ENCODE data around the gene BCLAF1.
"Not testable (repeated sequence)": the region's sequence is repeated elsewhere in the genome, so short reads cannot be mapped to it uniquely, and the experiment has no call there.

Gene BCLAF1

DNA sequence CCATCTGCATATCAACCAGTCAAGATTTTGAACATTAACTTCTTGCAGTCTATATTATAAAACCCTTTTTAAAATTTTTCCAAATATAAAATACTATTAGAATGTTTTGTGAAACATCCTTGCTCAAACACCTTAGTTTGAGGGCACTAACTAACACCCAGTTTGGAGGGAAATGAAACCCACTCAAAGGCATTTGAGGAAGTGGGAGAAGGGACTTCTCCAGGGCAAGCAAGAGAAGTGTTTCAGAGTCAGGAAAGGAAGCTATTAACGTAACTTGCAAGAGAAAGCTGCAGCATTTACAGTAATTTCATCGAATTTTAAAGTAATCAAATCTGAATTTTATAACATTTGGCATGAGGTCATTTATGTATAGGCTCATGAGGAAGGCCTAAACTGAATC lies 60.8 kb downstream of the BCLAF1 start:
- TF ChIP-seq SPI1 (IDR thresholded peaks at IDR 0.05; ENCODE audit: borderline replicate concordance, low read depth) (peak; percentile 78), GABPA (IDR thresholded peaks at IDR 0.05; ENCODE audit: low read depth) (no peak)
- TF ChIP-seq, protein P1, sequence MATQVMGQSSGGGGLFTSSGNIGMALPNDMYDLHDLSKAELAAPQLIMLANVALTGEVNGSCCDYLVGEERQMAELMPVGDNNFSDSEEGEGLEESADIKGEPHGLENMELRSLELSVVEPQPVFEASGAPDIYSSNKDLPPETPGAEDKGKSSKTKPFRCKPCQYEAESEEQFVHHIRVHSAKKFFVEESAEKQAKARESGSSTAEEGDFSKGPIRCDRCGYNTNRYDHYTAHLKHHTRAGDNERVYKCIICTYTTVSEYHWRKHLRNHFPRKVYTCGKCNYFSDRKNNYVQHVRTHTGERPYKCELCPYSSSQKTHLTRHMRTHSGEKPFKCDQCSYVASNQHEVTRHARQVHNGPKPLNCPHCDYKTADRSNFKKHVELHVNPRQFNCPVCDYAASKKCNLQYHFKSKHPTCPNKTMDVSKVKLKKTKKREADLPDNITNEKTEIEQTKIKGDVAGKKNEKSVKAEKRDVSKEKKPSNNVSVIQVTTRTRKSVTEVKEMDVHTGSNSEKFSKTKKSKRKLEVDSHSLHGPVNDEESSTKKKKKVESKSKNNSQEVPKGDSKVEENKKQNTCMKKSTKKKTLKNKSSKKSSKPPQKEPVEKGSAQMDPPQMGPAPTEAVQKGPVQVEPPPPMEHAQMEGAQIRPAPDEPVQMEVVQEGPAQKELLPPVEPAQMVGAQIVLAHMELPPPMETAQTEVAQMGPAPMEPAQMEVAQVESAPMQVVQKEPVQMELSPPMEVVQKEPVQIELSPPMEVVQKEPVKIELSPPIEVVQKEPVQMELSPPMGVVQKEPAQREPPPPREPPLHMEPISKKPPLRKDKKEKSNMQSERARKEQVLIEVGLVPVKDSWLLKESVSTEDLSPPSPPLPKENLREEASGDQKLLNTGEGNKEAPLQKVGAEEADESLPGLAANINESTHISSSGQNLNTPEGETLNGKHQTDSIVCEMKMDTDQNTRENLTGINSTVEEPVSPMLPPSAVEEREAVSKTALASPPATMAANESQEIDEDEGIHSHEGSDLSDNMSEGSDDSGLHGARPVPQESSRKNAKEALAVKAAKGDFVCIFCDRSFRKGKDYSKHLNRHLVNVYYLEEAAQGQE (IDR thresholded peaks at IDR 0.05; ENCODE audit: insufficient replicate concordance, low read depth): no peak
- Histone ChIP-seq H3K27me3 (ENCODE audit: insufficient read depth, poor library complexity, severe bottlenecking) (no peaks in the 10 kb centered on the region), H3K4me3 (replicated peaks; ENCODE audit: insufficient read depth, low read length) (no peak overlapping the region), H3K27ac (replicated peaks) (no peak overlapping the region)
- DNase-seq (ENCODE audit: low read depth in 1 of 2, low spot score in 1 of 2): no peak

DNA sequence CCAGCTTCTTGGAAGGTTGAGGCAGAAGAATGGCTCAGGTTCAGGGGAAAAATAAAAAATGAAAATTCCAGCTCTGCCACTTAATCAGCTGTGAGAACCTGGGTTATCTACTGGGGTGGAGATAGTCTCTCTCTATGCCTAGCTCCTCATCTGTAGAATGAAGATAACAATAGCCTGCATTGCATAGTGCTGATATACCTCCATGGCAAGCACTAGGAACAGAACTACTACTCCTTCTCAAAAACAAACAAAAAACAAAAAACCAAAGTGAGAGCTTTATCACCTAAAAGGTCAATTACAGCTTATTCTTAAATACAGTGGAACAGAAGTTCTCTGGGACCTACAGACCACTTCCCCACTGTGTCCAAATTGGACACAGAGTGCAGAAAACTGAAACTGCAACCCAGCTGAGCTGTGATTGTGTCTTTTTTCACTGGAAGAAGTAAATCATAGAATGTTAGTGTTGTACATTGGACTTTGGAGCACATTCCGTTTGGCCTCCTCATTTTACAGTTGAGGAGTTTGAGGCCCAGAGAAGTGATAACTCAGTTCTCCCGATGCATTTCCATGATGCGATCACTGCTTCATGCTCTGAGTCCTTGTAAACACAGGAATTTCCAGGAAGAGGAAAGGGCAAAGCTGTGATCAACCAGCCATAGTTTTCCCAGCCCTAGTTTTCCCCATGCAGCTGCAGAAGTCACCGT lies 62.8 kb downstream of the BCLAF1 start:
- Histone ChIP-seq H3K27ac (replicated peaks) (no peak overlapping the region), H3K4me3 (replicated peaks; ENCODE audit: insufficient read depth, low read length) (no peak overlapping the region)
- DNase-seq (ENCODE audit: low read depth in 1 of 2, low spot score in 1 of 2): no peak

DNA sequence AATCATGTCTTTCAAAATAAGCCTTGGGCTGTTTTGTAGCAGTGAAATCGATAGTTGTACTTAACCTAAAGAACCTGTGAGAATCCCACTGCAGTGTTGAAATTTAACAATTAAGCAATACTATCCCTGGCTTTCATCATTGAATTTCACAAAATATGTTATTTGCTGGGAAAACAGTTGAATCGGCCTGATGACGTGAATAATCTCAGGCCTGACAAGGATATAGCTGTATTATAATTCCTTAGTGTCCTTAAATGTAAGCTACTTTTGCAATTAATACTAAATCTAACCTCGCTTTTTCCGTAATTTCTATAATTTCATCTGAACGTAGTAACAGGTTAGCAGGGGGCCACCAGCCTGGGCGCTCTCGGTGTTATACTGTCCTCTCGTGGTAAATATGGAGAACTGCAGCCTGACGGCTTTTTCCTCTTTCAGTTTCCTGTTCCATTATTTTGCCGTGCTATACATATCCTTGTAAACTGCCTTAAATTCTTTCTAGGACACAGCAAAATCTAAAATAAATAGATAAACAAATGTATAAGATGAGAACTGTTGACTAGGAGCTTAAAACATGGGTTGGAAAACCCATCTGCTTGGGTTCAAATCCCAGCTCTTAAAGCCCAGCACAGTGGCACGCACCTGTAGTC lies 63.5 kb downstream of the BCLAF1 start:
- DNase-seq (ENCODE audit: low read depth in 1 of 2, low spot score in 1 of 2): peak in 1 of 2 experiments; percentile 37
- TF ChIP-seq, protein P2, sequence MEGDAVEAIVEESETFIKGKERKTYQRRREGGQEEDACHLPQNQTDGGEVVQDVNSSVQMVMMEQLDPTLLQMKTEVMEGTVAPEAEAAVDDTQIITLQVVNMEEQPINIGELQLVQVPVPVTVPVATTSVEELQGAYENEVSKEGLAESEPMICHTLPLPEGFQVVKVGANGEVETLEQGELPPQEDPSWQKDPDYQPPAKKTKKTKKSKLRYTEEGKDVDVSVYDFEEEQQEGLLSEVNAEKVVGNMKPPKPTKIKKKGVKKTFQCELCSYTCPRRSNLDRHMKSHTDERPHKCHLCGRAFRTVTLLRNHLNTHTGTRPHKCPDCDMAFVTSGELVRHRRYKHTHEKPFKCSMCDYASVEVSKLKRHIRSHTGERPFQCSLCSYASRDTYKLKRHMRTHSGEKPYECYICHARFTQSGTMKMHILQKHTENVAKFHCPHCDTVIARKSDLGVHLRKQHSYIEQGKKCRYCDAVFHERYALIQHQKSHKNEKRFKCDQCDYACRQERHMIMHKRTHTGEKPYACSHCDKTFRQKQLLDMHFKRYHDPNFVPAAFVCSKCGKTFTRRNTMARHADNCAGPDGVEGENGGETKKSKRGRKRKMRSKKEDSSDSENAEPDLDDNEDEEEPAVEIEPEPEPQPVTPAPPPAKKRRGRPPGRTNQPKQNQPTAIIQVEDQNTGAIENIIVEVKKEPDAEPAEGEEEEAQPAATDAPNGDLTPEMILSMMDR (IDR thresholded peaks at IDR 0.05; ENCODE audit: insufficient read depth, low read length): peak; percentile 100
- no peak for TF ChIP-seq POLR2AphosphoS5 (IDR thresholded peaks at IDR 0.05; ENCODE audit: low read depth)
- H3K27me3 ChIP-seq (ENCODE audit: insufficient read depth, poor library complexity, severe bottlenecking): no peaks in the 10 kb centered on the region
- H3K27ac ChIP-seq (replicated peaks): no peak overlapping the region
- H3K4me3 ChIP-seq (replicated peaks; ENCODE audit: insufficient read depth, low read length): no peak overlapping the region

More for the DNA sequence above, 62.8 kb downstream of the BCLAF1 start:
- TF ChIP-seq, protein P2 (IDR thresholded peaks at IDR 0.05; ENCODE audit: insufficient read depth, low read length): no peak
- TF ChIP-seq SPI1 (IDR thresholded peaks at IDR 0.05; ENCODE audit: borderline replicate concordance, low read depth): 0 out of 2 replicates have a peak, but pooled peaks have one; percentile 12
- H3K27me3 ChIP-seq (ENCODE audit: insufficient read depth, poor library complexity, severe bottlenecking): no peaks in the 10 kb centered on the region

DNA sequence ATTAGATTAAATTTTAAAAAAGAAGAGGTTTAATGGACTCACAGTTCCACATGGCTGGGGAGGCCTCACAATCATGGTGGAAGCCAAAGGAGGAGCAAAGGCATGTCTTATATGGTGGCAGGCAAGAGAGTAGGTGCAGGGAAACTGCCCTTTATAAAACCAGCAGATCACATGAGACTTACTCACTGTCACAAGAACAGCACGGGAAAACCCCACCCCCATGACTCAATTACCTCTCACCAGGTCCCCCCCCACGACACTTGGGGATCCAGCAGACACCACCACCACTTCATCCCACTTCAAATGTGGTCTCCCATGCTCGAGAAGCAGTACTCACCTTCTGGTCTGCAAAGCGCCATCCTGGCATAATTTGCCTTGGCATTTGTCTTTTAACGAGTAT lies 64.2 kb downstream of the BCLAF1 start:
- TF ChIP-seq SPI1 (IDR thresholded peaks at IDR 0.05; ENCODE audit: borderline replicate concordance, low read depth): no peak
- TF ChIP-seq, protein P2 (IDR thresholded peaks at IDR 0.05; ENCODE audit: insufficient read depth, low read length): no peak
- no peak for TF ChIP-seq POLR2AphosphoS5 (IDR thresholded peaks at IDR 0.05; ENCODE audit: low read depth)
- no peak for TF ChIP-seq GABPA (IDR thresholded peaks at IDR 0.05; ENCODE audit: low read depth)
- TF ChIP-seq, protein P1 (IDR thresholded peaks at IDR 0.05; ENCODE audit: insufficient replicate concordance, low read depth): no peak
- H3K27me3 ChIP-seq (ENCODE audit: insufficient read depth, poor library complexity, severe bottlenecking): no peaks in the 10 kb centered on the region
- H3K4me3 ChIP-seq (replicated peaks; ENCODE audit: insufficient read depth, low read length): no peak overlapping the region
- H3K27ac ChIP-seq (replicated peaks): no peak overlapping the region
- DNase-seq (ENCODE audit: low read depth in 1 of 2, low spot score in 1 of 2): no peak

DNA sequence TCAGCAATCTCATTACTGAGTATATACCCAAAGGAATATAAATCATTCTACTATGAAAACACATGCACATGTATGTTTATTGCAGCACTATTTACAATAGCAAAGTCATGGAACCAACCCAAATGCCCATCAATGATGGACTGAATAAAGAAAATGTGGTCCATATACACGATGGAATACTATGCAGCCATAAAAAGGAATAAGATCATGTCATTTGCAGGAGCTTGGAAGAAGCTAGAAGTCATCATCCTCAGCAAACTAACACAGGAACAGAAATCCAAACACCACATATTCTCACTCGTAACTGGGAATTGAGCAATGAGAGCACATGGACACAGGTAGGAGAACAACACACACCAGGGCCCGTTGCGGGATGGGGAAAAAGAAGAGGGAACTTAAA lies 64.7 kb downstream of the BCLAF1 start:
- H3K27me3 ChIP-seq (ENCODE audit: insufficient read depth, poor library complexity, severe bottlenecking); DNase-seq (ENCODE audit: low read depth in 1 of 2, low spot score in 1 of 2); H3K27ac ChIP-seq (replicated peaks); H3K4me3 ChIP-seq (replicated peaks; ENCODE audit: insufficient read depth, low read length): not testable (repeated sequence)

All from HL-60 (cell line).